Measurements from ENCODE around the gene GPR32. TPM values are rescaled to one million over a fixed set of nuclear protein-coding genes. Genes with fewer than 3 reads are reported as not detected.

GPR32 gene
- total RNA-seq, 1 donor, result not detected

GRCh38 chr19:50724522-50725217 is 45.6 kb upstream of the GPR32 start:
- DNase-seq (ENCODE audit: low read depth), result peak; percentile 99
- peak; percentile 65 for TF ChIP-seq CTCF (IDR thresholded peaks at IDR 0.05; ENCODE audit: insufficient read depth, low read length)
- peak overlapping the region; percentile 90 for H3K4me3 ChIP-seq (ENCODE audit: low read depth, low read length)

- peak overlapping the region; percentile 81 for H3K4me3 ChIP-seq (ENCODE audit: low read depth, low read length)
- no peak for TF ChIP-seq CTCF (IDR thresholded peaks at IDR 0.05; ENCODE audit: insufficient read depth, low read length)
- no peak for DNase-seq (ENCODE audit: low read depth)
These were observed 44.9 kb upstream of the GPR32 start for GRCh38 chr19:50725218-50725910.

- peak overlapping the region; percentile 81 for H3K4me3 ChIP-seq (ENCODE audit: low read depth, low read length)
- no peak for DNase-seq (ENCODE audit: low read depth)
- TF ChIP-seq CTCF (IDR thresholded peaks at IDR 0.05; ENCODE audit: insufficient read depth, low read length), result no peak
These were observed 44.4 kb upstream of the GPR32 start for GRCh38 chr19:50725911-50726230.

- no peak overlapping the region for H3K4me3 ChIP-seq (ENCODE audit: low read depth, low read length)
- peak; percentile 60 for DNase-seq (ENCODE audit: low read depth)
- no peak for TF ChIP-seq CTCF (IDR thresholded peaks at IDR 0.05; ENCODE audit: insufficient read depth, low read length)
These were observed 42.1 kb upstream of the GPR32 start for GRCh38 chr19:50728084-50728737.

- DNase-seq (ENCODE audit: low read depth), result no peak
- H3K4me3 ChIP-seq (ENCODE audit: low read depth, low read length), result no peak overlapping the region
- no peak for TF ChIP-seq CTCF (IDR thresholded peaks at IDR 0.05; ENCODE audit: insufficient read depth, low read length)
These were observed 40.4 kb upstream of the GPR32 start for GRCh38 chr19:50729894-50730293.

- no peak for TF ChIP-seq CTCF (IDR thresholded peaks at IDR 0.05; ENCODE audit: insufficient read depth, low read length)
- DNase-seq (ENCODE audit: low read depth), result no peak
- H3K4me3 ChIP-seq (ENCODE audit: low read depth, low read length), result no peak overlapping the region
These were observed 34.4 kb upstream of the GPR32 start for GRCh38 chr19:50735869-50736268.

All from fibroblast of the aortic adventitia (primary cell).